SK-N-SH (cell line): ENCODE results near the gene SRRM4. TPM values are rescaled to one million over a fixed set of nuclear protein-coding genes. Genes with fewer than 3 reads are reported as not detected.

Source experiments
- CTCF ChIA-PET: fragments of 300-600, 350-600 bp; formaldehyde crosslinking; extraction: SDS; loops from one replicate; lab custom pipeline; 2021; lab: Yijun Ruan, JAX
- POLR2A ChIA-PET: fragments of 350-600 bp; sonication (Branson Sonifier 250); formaldehyde crosslinking; extraction: SDS; loops from one replicate; lab custom pipeline; 2020; ENCODE audit warnings: antibody characterized with exemption, inconsistent platforms; lab: Yijun Ruan, JAX
- DNase-seq: peaks from one replicate; pipeline ENCODE4 v3.0.0; 2012
- H2AFZ ChIP-seq: fragments of 200-600 bp; sonication (generic); 2 replicates; pipeline ENCODE4 v1.8.1; 2016; ENCODE audit warnings: antibody characterized with exemption, mild to moderate bottlenecking, low read depth
- H3F3A ChIP-seq: fragments of 200-600 bp; sonication (generic); replicated peaks from 2 replicates; pipeline ENCODE3; 2016; ENCODE audit warnings: antibody characterized with exemption, mild to moderate bottlenecking; ENCODE audit not compliant: insufficient read depth
- H3K27ac ChIP-seq, 2 experiments: fragments of 200-500 bp in 1 of 2; fragments of 200-600 bp in 1 of 2; sonication (Bioruptor generic) in 1 of 2; sonication (generic), shearing (Covaris generic) in 1 of 2; 2 replicates each; pipeline versions ENCODE4 v1.5.1 to v1.6.1; 2014 to 2016; ENCODE audit warnings: low read depth in 2 of 2, inconsistent platforms in 1 of 2, low read length in 1 of 2, mild to moderate bottlenecking in 1 of 2, mixed read lengths in 1 of 2
- H3K27me3 ChIP-seq: fragments of 200-600 bp; sonication (generic), shearing (Covaris generic); 2 replicates; pipeline ENCODE4 v1.6.1; 2016; ENCODE audit warnings: mixed run types; ENCODE audit not compliant: insufficient read depth
- H3K36me3 ChIP-seq, 2 experiments: fragments of 200-500 bp in 1 of 2; fragments of 200-600 bp in 1 of 2; sonication (Bioruptor generic) in 1 of 2; sonication (generic) in 1 of 2; replicated peaks in 1 of 2; 2 replicates each; pipeline versions ENCODE3 to v1.5.1; 2014 to 2016; ENCODE audit warnings: low read length in 1 of 2, mild to moderate bottlenecking in 1 of 2; ENCODE audit not compliant: insufficient read depth in 2 of 2, control insufficient read depth in 1 of 2
- H3K4me1 ChIP-seq, 2 experiments: fragments of 200-500 bp in 1 of 2; fragments of 200-600 bp in 1 of 2; sonication (Bioruptor generic) in 1 of 2; sonication (generic), shearing (Covaris generic) in 1 of 2; 2 replicates each; pipeline versions ENCODE4 v1.5.1 to v1.6.1; 2014 to 2016; ENCODE audit warnings: low read depth in 1 of 2, low read length in 1 of 2, mixed run types in 1 of 2; ENCODE audit not compliant: insufficient read depth in 2 of 2, control insufficient read depth in 1 of 2
- H3K4me2 ChIP-seq: fragments of 200-600 bp; sonication (generic), shearing (Covaris generic); 2 replicates; pipeline ENCODE4 v1.6.1; 2017; ENCODE audit warnings: mixed run types
- H3K4me3 ChIP-seq, 2 experiments: fragments of 200-500 bp in 1 of 2; fragments of 200-600 bp in 1 of 2; sonication (Bioruptor generic) in 1 of 2; sonication (generic), shearing (Covaris generic) in 1 of 2; 2 replicates each; pipeline versions ENCODE4 v1.5.1 to v1.8.1; 2014 to 2016; ENCODE audit warnings: low read depth in 2 of 2, inconsistent platforms in 1 of 2, low read length in 1 of 2, mild to moderate bottlenecking in 1 of 2, mixed read lengths in 1 of 2, moderate library complexity in 1 of 2
- H3K79me2 ChIP-seq: fragments of 200-600 bp; sonication (generic); 2 replicates; pipeline ENCODE4 v1.8.1; 2017; ENCODE audit warnings: mild to moderate bottlenecking; ENCODE audit not compliant: insufficient read depth
- H3K9ac ChIP-seq: fragments of 200-600 bp; sonication (generic); 2 replicates; pipeline ENCODE4 v1.6.1; 2017; ENCODE audit warnings: mixed run types
- H3K9me2 ChIP-seq: fragments of 200-600 bp; sonication (generic); 2 replicates; pipeline ENCODE4 v1.6.1; 2017; ENCODE audit warnings: mixed run types
- H3K9me3 ChIP-seq: fragments of 200-600 bp; sonication (generic); 2 replicates; pipeline ENCODE4 v1.6.1; 2017; ENCODE audit warnings: mixed run types, mild to moderate bottlenecking, moderate library complexity
- H4K20me1 ChIP-seq: fragments of 200-600 bp; sonication (generic); 2 replicates; pipeline ENCODE4 v1.6.1; 2017; ENCODE audit warnings: mild to moderate bottlenecking, mixed run types; ENCODE audit not compliant: insufficient read depth
- ELF1 ChIP-seq: IDR thresholded peaks from 2 replicates; pipeline ENCODE4 v1.4.0; 2012
- FOSL2 ChIP-seq: IDR thresholded peaks from 2 replicates; pipeline ENCODE4 v1.4.0; 2012; ENCODE audit warnings: low read depth, mild to moderate bottlenecking, moderate library complexity, borderline replicate concordance
- FOXJ3 ChIP-seq: sonication (generic); formaldehyde crosslinking; IDR thresholded peaks from 2 replicates; pipeline ENCODE4 v1.5.1; 2020; ENCODE audit warnings: mild to moderate bottlenecking, missing genetic modification reagents
- IRF3 ChIP-seq: fragments of 150-350 bp; IDR thresholded peaks from 2 replicates; pipeline ENCODE4 v1.6.1; 2016; ENCODE audit warnings: mild to moderate bottlenecking, low read depth, low read length
- JUND ChIP-seq: IDR thresholded peaks from 2 replicates; pipeline ENCODE4 v1.4.0; 2012
- MEF2A ChIP-seq: IDR thresholded peaks from 2 replicates; pipeline ENCODE4 v1.4.0; 2012; ENCODE audit warnings: low read depth, borderline replicate concordance
- NFIC ChIP-seq: IDR thresholded peaks from 2 replicates; pipeline ENCODE4 v1.4.0; 2012; ENCODE audit warnings: borderline replicate concordance
- NRF1 ChIP-seq: IDR thresholded peaks from 2 replicates; pipeline ENCODE4 v1.6.1; 2012; ENCODE audit warnings: low read depth, mild to moderate bottlenecking, low read length
- POLR2AphosphoS5 ChIP-seq: IDR thresholded peaks from 2 replicates; pipeline ENCODE4 v1.6.1; 2012; ENCODE audit warnings: low read depth, low read length
- REST ChIP-seq: IDR thresholded peaks from 2 replicates; pipeline ENCODE4 v1.6.1; 2012; ENCODE audit warnings: mild to moderate bottlenecking, low read depth, low read length, moderate library complexity
- RXRA ChIP-seq: IDR thresholded peaks from 2 replicates; pipeline ENCODE4 v1.4.0; 2012; ENCODE audit warnings: low read depth, mild to moderate bottlenecking, borderline replicate concordance
- SMC3 ChIP-seq: IDR thresholded peaks from 2 replicates; pipeline ENCODE4 v1.6.1; 2012; ENCODE audit warnings: low read depth, low read length, improper control_type of control experiment
- TCF12 ChIP-seq: IDR thresholded peaks from 2 replicates; pipeline ENCODE4 v1.4.0; 2012
- TEAD4 ChIP-seq: IDR thresholded peaks from 2 replicates; pipeline ENCODE4 v1.4.0; 2012; ENCODE audit warnings: mild to moderate bottlenecking, borderline replicate concordance; ENCODE audit not compliant: insufficient read depth
- USF1 ChIP-seq: IDR thresholded peaks from 2 replicates; pipeline ENCODE4 v1.4.0; 2012; ENCODE audit warnings: low read depth, borderline replicate concordance
- USF2 ChIP-seq: fragments of 150-350 bp; IDR thresholded peaks from 2 replicates; pipeline ENCODE4 v1.6.1; 2017; ENCODE audit warnings: antibody characterized with exemption, low read length, low read depth, borderline replicate concordance
- YY1 ChIP-seq: IDR thresholded peaks from 2 replicates; pipeline ENCODE4 v1.4.0; 2012; ENCODE audit warnings: low read depth, mild to moderate bottlenecking
- polyA plus RNA-seq, 3 experiments: library from polyadenylated mRNA; depleted of rRNA; stranded (reverse); fragments of >200 nt; gene quantifications; 2 replicates each; pipeline ENCODE4 v1.2.3, GENCODE V29; 2012

SRRM4 gene
- polyA plus RNA-seq, 1 of the 3 experiments (the other 2 are of a cell fraction): 0.03 TPM

- no peak overlapping the region for H3K4me2 ChIP-seq
- H4K20me1 ChIP-seq: no peaks in the 10 kb centered on the region
- no peaks in the 10 kb centered on the region for H3K9me3 ChIP-seq
- no peak overlapping the region for H3K27ac ChIP-seq
- H3F3A ChIP-seq: no peaks in the 10 kb centered on the region
- H3K36me3 ChIP-seq: no peaks in the 10 kb centered on the region
- no peaks in the 10 kb centered on the region for H3K27me3 ChIP-seq
- no peak for TF ChIP-seq FOXJ3
- TF ChIP-seq NRF1: no peak
- no peak for TF ChIP-seq USF1
- TF ChIP-seq NFIC: no peak
- TF ChIP-seq JUND: no peak
- TF ChIP-seq POLR2AphosphoS5: no peak
- no peak for TF ChIP-seq MEF2A
- no peak for TF ChIP-seq REST
- no peak for TF ChIP-seq ELF1
- TF ChIP-seq TCF12: no peak
- no peak for TF ChIP-seq IRF3
- TF ChIP-seq FOSL2: no peak
- no peak for TF ChIP-seq TEAD4
- TF ChIP-seq RXRA: no peak
- no peak for TF ChIP-seq USF2
- no peak for TF ChIP-seq SMC3
- TF ChIP-seq YY1: no peak
- ChIA-PET POLR2A (no interaction called here), CTCF (interaction anchor here (0.9 to 1.2 kb wide), 3 partner anchors 12 to 19 kb away, joined by 3 to 4 read pairs (median 4); no protein-coding TSS in a partner anchor)
- no peaks in the 10 kb centered on the region for H3K9me2 ChIP-seq
- no peak overlapping the region for H3K4me3 ChIP-seq
- H3K79me2 ChIP-seq: no peaks in the 10 kb centered on the region
- peaks cover 0 to 3% of the 10 kb centered on the region in 2 experiments; a peak in 1 of 4 replicates for H3K4me1 ChIP-seq
- H3K9ac ChIP-seq: no peak overlapping the region
- no peak for DNase-seq
- no peak overlapping the region for H2AFZ ChIP-seq
Measured at GRCh38 chr12:119050663-119051062, 69.3 kb downstream of the SRRM4 start.
